ENCODE results near the gene HECTD1.

DNA sequence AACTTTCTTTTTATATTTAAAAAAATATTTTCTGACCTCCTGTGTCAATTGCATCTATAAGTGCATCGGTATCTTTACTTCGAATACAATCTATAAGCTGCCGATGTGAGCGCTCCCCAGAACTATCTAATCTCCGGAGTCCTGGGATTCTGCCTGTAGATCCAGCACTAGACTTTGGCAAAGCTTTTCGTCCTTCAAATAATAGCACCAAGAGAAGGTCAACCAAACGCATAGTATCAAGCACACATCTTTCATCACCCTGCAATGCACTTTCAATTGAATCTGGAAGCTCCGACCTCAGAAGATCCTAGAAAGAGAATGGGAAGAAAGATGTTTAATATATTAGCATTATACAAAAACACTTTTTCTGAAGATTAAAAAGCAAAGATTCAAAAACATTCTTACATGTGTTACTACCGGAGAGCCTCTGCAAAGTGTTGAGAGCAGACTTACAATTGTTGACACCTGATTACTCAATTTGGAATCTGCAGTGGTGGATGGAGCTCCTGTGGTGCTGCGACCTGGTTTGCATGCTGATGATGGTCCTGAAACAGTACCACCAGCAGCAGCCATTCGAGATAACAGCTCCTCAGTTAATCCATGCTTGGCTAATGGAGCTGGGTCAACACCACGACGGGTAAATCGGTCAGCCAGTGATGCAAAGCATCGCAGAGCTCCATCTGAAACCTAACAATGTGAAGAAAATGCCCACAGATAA is 34.3 kb downstream of the HECTD1 start:
- TF ChIP-seq, protein P1, sequence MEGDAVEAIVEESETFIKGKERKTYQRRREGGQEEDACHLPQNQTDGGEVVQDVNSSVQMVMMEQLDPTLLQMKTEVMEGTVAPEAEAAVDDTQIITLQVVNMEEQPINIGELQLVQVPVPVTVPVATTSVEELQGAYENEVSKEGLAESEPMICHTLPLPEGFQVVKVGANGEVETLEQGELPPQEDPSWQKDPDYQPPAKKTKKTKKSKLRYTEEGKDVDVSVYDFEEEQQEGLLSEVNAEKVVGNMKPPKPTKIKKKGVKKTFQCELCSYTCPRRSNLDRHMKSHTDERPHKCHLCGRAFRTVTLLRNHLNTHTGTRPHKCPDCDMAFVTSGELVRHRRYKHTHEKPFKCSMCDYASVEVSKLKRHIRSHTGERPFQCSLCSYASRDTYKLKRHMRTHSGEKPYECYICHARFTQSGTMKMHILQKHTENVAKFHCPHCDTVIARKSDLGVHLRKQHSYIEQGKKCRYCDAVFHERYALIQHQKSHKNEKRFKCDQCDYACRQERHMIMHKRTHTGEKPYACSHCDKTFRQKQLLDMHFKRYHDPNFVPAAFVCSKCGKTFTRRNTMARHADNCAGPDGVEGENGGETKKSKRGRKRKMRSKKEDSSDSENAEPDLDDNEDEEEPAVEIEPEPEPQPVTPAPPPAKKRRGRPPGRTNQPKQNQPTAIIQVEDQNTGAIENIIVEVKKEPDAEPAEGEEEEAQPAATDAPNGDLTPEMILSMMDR (IDR thresholded peaks at IDR 0.05) = no peak
- TF ChIP-seq POLR2AphosphoS5 (IDR thresholded peaks at IDR 0.05; ENCODE audit: insufficient read depth in 1 of 2, low read depth in 1 of 2) = no peak
